ENCODE measurements around the gene PON1.

PON1 gene

GRCh38 chr7:95316588-95316987, 7.7 kb downstream of the PON1 start:
- no peak for DNase-seq

- DNase-seq: no peak
These were observed 11.8 kb downstream of the PON1 start for GRCh38 chr7:95312561-95312960.

GRCh38 chr7:95311389-95311788, 12.9 kb downstream of the PON1 start:
- DNase-seq: no peak

- DNase-seq: no peak
These were observed 14.4 kb downstream of the PON1 start for GRCh38 chr7:95309951-95310350.

GRCh38 chr7:95304990-95305389, 19.3 kb downstream of the PON1 start:
- DNase-seq: no peak

GRCh38 chr7:95303013-95303905, 21.1 kb downstream of the PON1 start:
- no peak for DNase-seq

- no peak for DNase-seq
These were observed 26.2 kb downstream of the PON1 start for GRCh38 chr7:95298091-95298490.

GRCh38 chr7:95297041-95297440, 27.3 kb downstream of the PON1 start:
- DNase-seq: no peak

- no peak for DNase-seq
These were observed 27.9 kb downstream of the PON1 start for GRCh38 chr7:95296456-95296855.

GRCh38 chr7:95295397-95295796, 28.9 kb downstream of the PON1 start:
- DNase-seq: no peak

GRCh38 chr7:95290166-95290830, 34.0 kb downstream of the PON1 start:
- DNase-seq: no peak

- DNase-seq: no peak
These were observed 38.2 kb downstream of the PON1 start for GRCh38 chr7:95286096-95286495.

GRCh38 chr7:95279417-95279816, 44.9 kb downstream of the PON1 start:
- no peak for DNase-seq

GRCh38 chr7:95276114-95276513, 48.2 kb downstream of the PON1 start:
- no peak for DNase-seq

- DNase-seq: no peak
These were observed 54.7 kb downstream of the PON1 start for GRCh38 chr7:95269640-95270039.

GRCh38 chr7:95267754-95268153, 56.6 kb downstream of the PON1 start:
- no peak for DNase-seq

- no peak for DNase-seq
These were observed 58.7 kb downstream of the PON1 start for GRCh38 chr7:95265634-95266033.

GRCh38 chr7:95264363-95264891, 59.9 kb downstream of the PON1 start:
- no peak for DNase-seq

GRCh38 chr7:95263785-95264362, 60.5 kb downstream of the PON1 start:
- no peak for DNase-seq

- DNase-seq: no peak
These were observed 61.5 kb downstream of the PON1 start for GRCh38 chr7:95262875-95263274.

GRCh38 chr7:95261895-95262415, 62.4 kb downstream of the PON1 start:
- DNase-seq: no peak

GRCh38 chr7:95255691-95256090, 68.6 kb downstream of the PON1 start:
- DNase-seq: no peak

- no peak for DNase-seq
These were observed 70.3 kb downstream of the PON1 start for GRCh38 chr7:95253986-95254385.

- no peak for DNase-seq
These were observed 72.4 kb downstream of the PON1 start for GRCh38 chr7:95251966-95252365.

Measured in CD4-positive, alpha-beta T cell treated with Interleukin-15 for 1 hour (primary cell).